ENCODE data around the gene PARD3B. TPM values are rescaled to one million over a fixed set of nuclear protein-coding genes. Genes with fewer than 3 reads are reported as not detected.

The PARD3B gene
- total and polyA plus RNA-seq, 2 of the 13 experiments (the other 11 are each of a cell fraction or from before 2014, with no cell fraction given): 0.71 to 2.3 TPM

- in situ Hi-C loops (cut with HindIII; ENCODE audit: extremely low pct_ligation_motif_present, low pct_unique_long_range_greater_than_20kb): no loop called here
- ChIA-PET CTCF (ENCODE audit: low intra/inter-chr PET ratio, low total read pairs) (no interaction called here), POLR2A (no interaction called here)
- no TSS peak for BruUV-seq (replicated peaks)
- Histone ChIP-seq H3K79me2 (ENCODE audit: insufficient read depth, low read length) (no peaks in the 10 kb centered on the region), H4K20me1 (ENCODE audit: insufficient read depth, low read length) (no peaks in the 10 kb centered on the region), H3K27ac (ENCODE audit: extremely low read length, insufficient read depth, low read length) (no peak overlapping the region), H3K27me3 (ENCODE audit: control insufficient read depth in 1 of 2, insufficient read depth in 2 of 2, low read length in 2 of 2) (no peaks in the 10 kb centered on the region), H3K9ac (ENCODE audit: insufficient read depth, low read depth, low read length) (no peak overlapping the region), H3K4me1 (ENCODE audit: insufficient read depth, low read length) (no peaks in the 10 kb centered on the region), H2AFZ (ENCODE audit: low read length) (no peak overlapping the region), H3K36me3 (replicated peaks in 1 of 2; ENCODE audit: control insufficient read depth in 1 of 2, insufficient read depth in 2 of 2, low read length in 2 of 2) (no peaks in the 10 kb centered on the region), H3K9me3 (ENCODE audit: low read length) (no peaks in the 10 kb centered on the region; the same call in 1 of the 2 replicates), H3K4me3 (replicated peaks in 1 of 3; ENCODE audit: insufficient read depth in 1 of 3, low read depth in 2 of 3, low read length in 3 of 3) (no peak overlapping the region), H3K4me2 (ENCODE audit: low read depth, low read length) (no peak overlapping the region)
- WGBS (ENCODE audit: low lambda C conversion rate): 73% methylated on average over 1 of the region's 1 CpG
- ATAC-seq (no peak), DNase-seq (ENCODE audit: low spot score) (no peak), FAIRE-seq (peak; percentile 15)
- intact Hi-C loops (cut with micrococcal nuclease; ENCODE audit: unreplicated experiment): no loop called here
- no peak for TF ChIP-seq ZNF33B (CRISPR knock-in tag; IDR thresholded peaks at IDR 0.05)
- TF ChIP-seq TRIM24 (CRISPR knock-in tag; IDR thresholded peaks at IDR 0.05): no peak
- TF ChIP-seq ETV5 (CRISPR knock-in tag; IDR thresholded peaks at IDR 0.05; ENCODE audit: borderline replicate concordance): no peak
- no peak for TF ChIP-seq ZSCAN30 (CRISPR knock-in tag; IDR thresholded peaks at IDR 0.05)
- TF ChIP-seq HMG20A (CRISPR knock-in tag; IDR thresholded peaks at IDR 0.05; ENCODE audit: borderline replicate concordance): no peak
- no peak for TF ChIP-seq MBD4 (IDR thresholded peaks at IDR 0.05; ENCODE audit: borderline replicate concordance, low read length)
- TF ChIP-seq ERF (CRISPR knock-in tag; IDR thresholded peaks at IDR 0.05): no peak
- TF ChIP-seq, protein P1, sequence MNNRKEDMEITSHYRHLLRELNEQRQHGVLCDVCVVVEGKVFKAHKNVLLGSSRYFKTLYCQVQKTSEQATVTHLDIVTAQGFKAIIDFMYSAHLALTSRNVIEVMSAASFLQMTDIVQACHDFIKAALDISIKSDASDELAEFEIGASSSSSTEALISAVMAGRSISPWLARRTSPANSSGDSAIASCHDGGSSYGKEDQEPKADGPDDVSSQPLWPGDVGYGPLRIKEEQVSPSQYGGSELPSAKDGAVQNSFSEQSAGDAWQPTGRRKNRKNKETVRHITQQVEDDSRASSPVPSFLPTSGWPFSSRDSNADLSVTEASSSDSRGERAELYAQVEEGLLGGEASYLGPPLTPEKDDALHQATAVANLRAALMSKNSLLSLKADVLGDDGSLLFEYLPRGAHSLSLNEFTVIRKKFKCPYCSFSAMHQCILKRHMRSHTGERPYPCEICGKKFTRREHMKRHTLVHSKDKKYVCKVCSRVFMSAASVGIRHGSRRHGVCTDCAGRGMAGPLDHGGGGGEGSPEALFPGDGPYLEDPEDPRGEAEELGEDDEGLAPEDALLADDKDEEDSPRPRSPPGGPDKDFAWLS (CRISPR knock-in tag; IDR thresholded peaks at IDR 0.05; ENCODE audit: borderline replicate concordance): no peak
- TF ChIP-seq IRX3 (CRISPR knock-in tag; IDR thresholded peaks at IDR 0.05; ENCODE audit: borderline replicate concordance, low read depth): no peak
- TF ChIP-seq ZBTB44 (CRISPR knock-in tag; IDR thresholded peaks at IDR 0.05): no peak
- no peak for TF ChIP-seq TBP (CRISPR knock-in tag; IDR thresholded peaks at IDR 0.05)
- TF ChIP-seq, protein P2, sequence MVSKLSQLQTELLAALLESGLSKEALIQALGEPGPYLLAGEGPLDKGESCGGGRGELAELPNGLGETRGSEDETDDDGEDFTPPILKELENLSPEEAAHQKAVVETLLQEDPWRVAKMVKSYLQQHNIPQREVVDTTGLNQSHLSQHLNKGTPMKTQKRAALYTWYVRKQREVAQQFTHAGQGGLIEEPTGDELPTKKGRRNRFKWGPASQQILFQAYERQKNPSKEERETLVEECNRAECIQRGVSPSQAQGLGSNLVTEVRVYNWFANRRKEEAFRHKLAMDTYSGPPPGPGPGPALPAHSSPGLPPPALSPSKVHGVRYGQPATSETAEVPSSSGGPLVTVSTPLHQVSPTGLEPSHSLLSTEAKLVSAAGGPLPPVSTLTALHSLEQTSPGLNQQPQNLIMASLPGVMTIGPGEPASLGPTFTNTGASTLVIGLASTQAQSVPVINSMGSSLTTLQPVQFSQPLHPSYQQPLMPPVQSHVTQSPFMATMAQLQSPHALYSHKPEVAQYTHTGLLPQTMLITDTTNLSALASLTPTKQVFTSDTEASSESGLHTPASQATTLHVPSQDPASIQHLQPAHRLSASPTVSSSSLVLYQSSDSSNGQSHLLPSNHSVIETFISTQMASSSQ (IDR thresholded peaks at IDR 0.05; ENCODE audit: low read depth): no peak
- TF ChIP-seq, protein P2 (CRISPR knock-in tag; IDR thresholded peaks at IDR 0.05; ENCODE audit: borderline replicate concordance): no peak
- no peak for TF ChIP-seq ZBTB4 (CRISPR knock-in tag; IDR thresholded peaks at IDR 0.05; ENCODE audit: borderline replicate concordance)
These were observed 747.5 kb downstream of the PARD3B start for GRCh38 chr2:205292665-205293295.

Data from HepG2 (cell line).